ENCODE results near the gene MRPL57. TPM values are rescaled to one million over a fixed set of nuclear protein-coding genes. Genes with fewer than 3 reads are reported as not detected.

The MRPL57 gene
- total RNA-seq, 4 donors from 2014 or later = 28.0 to 48.2 (median 32.1) TPM

- no peak overlapping the region for H3K27ac ChIP-seq (replicated peaks in 1 of 4)
- no peaks in the 10 kb centered on the region for H3K9me3 ChIP-seq
- no peak for DNase-seq (ENCODE audit: extremely low spot score)
- peaks cover 17 to 27% (median 19%) of the 10 kb centered on the region in 4 donors for H3K4me1 ChIP-seq
- no peaks in the 10 kb centered on the region for H3K27me3 ChIP-seq
- intact Hi-C loops (cut with DNase I) = no loop called here
- H3K4me3 ChIP-seq = no peak overlapping the region
- TF ChIP-seq POLR2A (IDR thresholded peaks at IDR 0.05; ENCODE audit: low read depth) = no peak
- no peak for TF ChIP-seq EP300 (IDR thresholded peaks at IDR 0.05)
- TF ChIP-seq CTCF (IDR thresholded peaks at IDR 0.05) = no peak
- TF ChIP-seq POLR2AphosphoS5 (IDR thresholded peaks at IDR 0.05) = no peak
- peaks cover 0 to 8% (median 2%) of the 10 kb centered on the region in 4 donors for H3K36me3 ChIP-seq
- WGBS = 92% methylated on average over 5 of the region's 5 CpGs
Measured at GRCh38 chr13:21137696-21138095, 38.8 kb upstream of the MRPL57 start.

GRCh38 chr13:21138561-21138960 lies 37.9 kb upstream of the MRPL57 start:
- WGBS = 81% methylated on average over 1 of the region's 1 CpG
- Histone ChIP-seq H3K4me3 (no peak overlapping the region), H3K27me3 (no peaks in the 10 kb centered on the region), H3K4me1 (peaks cover 26 to 36% (median 28%) of the 10 kb centered on the region in 4 donors), H3K36me3 (peaks cover 0 to 14% (median 5%) of the 10 kb centered on the region in 4 donors), H3K9me3 (no peaks in the 10 kb centered on the region), H3K27ac (replicated peaks in 1 of 4) (no peak overlapping the region)
- intact Hi-C loops (cut with DNase I) = no loop called here
- TF ChIP-seq POLR2A (IDR thresholded peaks at IDR 0.05; ENCODE audit: low read depth) (no peak), EP300 (IDR thresholded peaks at IDR 0.05) (no peak), POLR2AphosphoS5 (IDR thresholded peaks at IDR 0.05) (no peak), CTCF (IDR thresholded peaks at IDR 0.05) (no peak)
- no peak for DNase-seq (ENCODE audit: extremely low spot score)

GRCh38 chr13:21139374-21139773 lies 37.1 kb upstream of the MRPL57 start:
- intact Hi-C loops (cut with DNase I) = no loop called here
- H3K27ac ChIP-seq (replicated peaks in 1 of 4) = peak overlapping the region; percentile 80 to 92 (median 87)

GRCh38 chr13:21142766-21143165 lies 33.7 kb upstream of the MRPL57 start:
- Histone ChIP-seq H3K36me3 (peaks cover 8 to 47% (median 26%) of the 10 kb centered on the region in 4 donors), H3K27ac (replicated peaks in 1 of 4) (no peak overlapping the region), H3K4me3 (no peak overlapping the region), H3K9me3 (no peaks in the 10 kb centered on the region), H3K27me3 (no peaks in the 10 kb centered on the region), H3K4me1 (peaks cover 30 to 57% (median 43%) of the 10 kb centered on the region in 4 donors)
- TF ChIP-seq POLR2A (IDR thresholded peaks at IDR 0.05; ENCODE audit: low read depth) (no peak), CTCF (IDR thresholded peaks at IDR 0.05) (no peak), EP300 (IDR thresholded peaks at IDR 0.05) (no peak), POLR2AphosphoS5 (IDR thresholded peaks at IDR 0.05) (no peak)
- 90% methylated on average over 3 of the region's 3 CpGs for WGBS
- intact Hi-C loops (cut with DNase I) = no loop called here
- no peak for DNase-seq (ENCODE audit: extremely low spot score)

More at GRCh38 chr13:21139374-21139773, 37.1 kb upstream of the MRPL57 start:
- Histone ChIP-seq H3K4me3 (peak overlapping the region; percentile 82 to 91 (median 88)), H3K27me3 (no peaks in the 10 kb centered on the region), H3K36me3 (peaks cover 0 to 19% (median 5%) of the 10 kb centered on the region in 4 donors), H3K9me3 (no peaks in the 10 kb centered on the region), H3K4me1 (peaks cover 30 to 44% (median 35%) of the 10 kb centered on the region in 4 donors)
- 91% methylated on average over 12 of the region's 12 CpGs for WGBS
- DNase-seq (ENCODE audit: extremely low spot score) = peak; percentile 68
- TF ChIP-seq CTCF (IDR thresholded peaks at IDR 0.05) (no peak), EP300 (IDR thresholded peaks at IDR 0.05) (no peak), POLR2A (IDR thresholded peaks at IDR 0.05; ENCODE audit: low read depth) (no peak), POLR2AphosphoS5 (IDR thresholded peaks at IDR 0.05) (no peak)

- Histone ChIP-seq H3K9me3 (no peaks in the 10 kb centered on the region), H3K36me3 (peaks cover 13 to 52% (median 35%) of the 10 kb centered on the region in 4 donors), H3K4me1 (peaks cover 10 to 30% (median 22%) of the 10 kb centered on the region in 4 donors), H3K27me3 (no peaks in the 10 kb centered on the region), H3K4me3 (no peak overlapping the region), H3K27ac (replicated peaks in 1 of 4) (no peak overlapping the region)
- 95% methylated on average over 3 of the region's 4 CpGs for WGBS
- intact Hi-C loops (cut with DNase I) = no loop called here
- no peak for DNase-seq (ENCODE audit: extremely low spot score)
- TF ChIP-seq POLR2A (IDR thresholded peaks at IDR 0.05; ENCODE audit: low read depth) (no peak), CTCF (IDR thresholded peaks at IDR 0.05) (no peak), EP300 (IDR thresholded peaks at IDR 0.05) (no peak), POLR2AphosphoS5 (IDR thresholded peaks at IDR 0.05) (no peak)
Measured at GRCh38 chr13:21147827-21148226, 28.6 kb upstream of the MRPL57 start.

All from esophagus muscularis mucosa (tissue), 4 donors.